Adrenal gland (tissue), 12 donors: ENCODE results near the gene ACBD6. TPM values are rescaled to one million over a fixed set of nuclear protein-coding genes. Genes with fewer than 3 reads are reported as not detected.
A peak's percentile ranks its signal among the peaks of the same experiment; 100 is the strongest.

ENCODE experiments used
- DNase-seq, 7 donors: peaks; one replicate each; pipeline ENCODE4 v3.0.0-alpha.2; 2019 to 2020
- H3K27ac ChIP-seq, 5 donors: fragments of 200-600 bp; sonication (generic) in 4 of 5; 1 replicate in 3 of 5; 2 replicates in 2 of 5; pipeline versions ENCODE4 v1.5.1 to v1.8.0; 2016 to 2020; ENCODE audit warnings: mild to moderate bottlenecking in 1 of 5
- H3K27me3 ChIP-seq: fragments of 200-600 bp; 2 replicates; pipeline ENCODE4 v1.8.0; 2021
- H3K36me3 ChIP-seq, 2 donors: fragments of 200-600 bp; replicated peaks in 1 of 2; 1 replicate in 1 of 2; 2 replicates in 1 of 2; pipeline versions ENCODE4 v1.5.1 to v1.8.0; 2018 to 2022
- H3K4me1 ChIP-seq, 2 donors: fragments of 200-600 bp; replicated peaks in 1 of 2; 1 replicate in 1 of 2; 2 replicates in 1 of 2; pipeline versions ENCODE4 v1.5.1 to v1.8.0; 2018 to 2021
- H3K4me3 ChIP-seq, 4 donors: fragments of 200-600 bp; sonication (generic) in 3 of 4; one replicate each; pipeline ENCODE4 v1.5.1; 2016 to 2018
- H3K9me3 ChIP-seq, 3 donors: fragments of 200-600 bp; sonication (generic) in 1 of 3; replicated peaks in 1 of 3; 1 replicate in 2 of 3; 2 replicates in 1 of 3; pipeline versions ENCODE4 v1.5.1 to v1.8.0; 2016 to 2021
- POLR2A ChIP-seq, 2 donors: fragments of 450-650 bp; IDR thresholded peaks; one replicate each; pipeline ENCODE4 v1.6.1; 2017; ENCODE audit warnings: antibody characterized with exemption in 2 of 2, mild to moderate bottlenecking in 2 of 2, moderate library complexity in 1 of 2
- WGBS, 4 donors: extraction: QIAGEN DNeasy Blood & Tissue Kit in 2 of 4; methylation state at CpG; one replicate each; pipeline versions ENCODE4 v1.1.5 to v1.1.7; 2013 to 2017; 5-methylcytosine and 5-hydroxymethylcytosine counted together
- intact Hi-C, 2 donors: fragments of 100-400 bp; cut with DNase I; formaldehyde crosslinking; loops; one replicate each; pipeline versions ENCODE4 v1.14.1 to v1.15.0; 2022 to 2023
- polyA plus RNA-seq, 3 donors: library from polyadenylated mRNA; stranded (reverse); fragments of 200-250 nt in 2 of 3; fragments of 350-450 nt in 1 of 3; fragmentation: Illumina TruSeq in 1 of 3; extraction: RNeasy Lipid Tissue Mini Kit (QIAGEN cat#74804) in 1 of 3; gene quantifications; one replicate each; pipeline ENCODE4 v1.2.3, GENCODE V29; 2013 to 2014
- total RNA-seq, 9 donors: library from RNA; depleted of rRNA in 4 of 9; stranded (reverse); fragments of >200 nt in 4 of 9; fragments of 120-200 nt in 1 of 9; fragmentation: NEBNext Ultra II Directional in 1 of 9; extraction: Animal tissue kit (Norgen Biotek cat#: 25700) in 1 of 9; gene quantifications; one replicate each; pipeline versions ENCODE4 v1.1.0 to v1.2.4, GENCODE V29; 2013 to 2023
- TF ChIP-seq, protein P1 (sequence below), 6 experiments: fragments of 450-650 bp in 4 of 6; fragments of 200-600 bp in 2 of 6; sonication (generic) in 1 of 6; IDR thresholded peaks; 1 replicate in 5 of 6; 2 replicates in 1 of 6; pipeline versions ENCODE4 v1.5.1 to v1.8.0; 2016 to 2021; ENCODE audit warnings: antibody characterized with exemption in 6 of 6, mild to moderate bottlenecking in 2 of 6, moderate library complexity in 1 of 6
- donor health status: healthy with polysubstance abuse.
- donor health status: Bipolar disorder and iron deficiency.
- donor health status: DM: yes; HTN: yes; CAD: no.
- donor health status: DM: no; HTN: no; CAD: no.
- donor health status: DM: no; HTN: no; CAD: no.
- donor health status: DM: yes; HTN: yes; CAD: no.

Gene ACBD6
- total and polyA plus RNA-seq, 12 donors, result 28.7 to 75.1 (median 36.6) TPM

DNA sequence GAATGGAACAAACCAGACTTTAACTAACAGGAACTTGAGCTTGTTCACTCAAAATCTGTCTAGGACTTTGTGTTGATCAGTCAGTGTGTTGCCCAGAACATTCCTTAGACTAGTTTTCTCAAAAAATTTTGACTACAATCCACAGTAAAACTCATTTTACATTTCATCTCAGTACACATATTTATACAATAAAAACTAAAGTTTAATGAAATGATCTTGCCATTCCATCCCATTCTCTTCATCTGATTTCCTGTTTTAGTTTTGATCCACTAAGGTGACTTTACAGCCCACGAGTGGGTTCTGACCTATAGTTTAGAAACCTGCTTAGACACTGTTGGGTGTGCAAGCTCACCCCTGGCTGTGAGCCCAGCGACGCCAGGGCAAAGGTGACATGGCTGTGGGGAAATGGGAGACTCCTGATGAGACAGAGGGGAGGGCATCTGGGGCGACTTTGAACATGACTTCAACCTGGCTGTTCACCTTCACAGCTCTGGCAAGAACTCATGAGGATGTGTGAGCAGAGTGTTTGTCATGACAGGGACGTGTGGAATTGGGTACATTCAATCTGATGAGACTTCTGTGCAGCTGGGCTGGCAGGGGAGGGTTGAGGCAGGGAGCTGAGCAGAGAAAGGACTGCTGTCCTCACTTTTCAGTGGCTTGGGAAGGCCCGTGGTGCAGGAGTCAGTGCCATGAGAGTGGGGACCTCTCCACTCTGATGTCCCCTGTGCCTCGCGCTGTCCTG lies 231.7 kb downstream of the ACBD6 start:
- peak in 3 of 7 donors; percentile 4 to 40 (median 10) for DNase-seq
- Histone ChIP-seq H3K27ac (no peak overlapping the region), H3K4me3 (no peak overlapping the region), H3K36me3 (no peaks in the 10 kb centered on the region), H3K27me3 (no peaks in the 10 kb centered on the region), H3K4me1 (no peaks in the 10 kb centered on the region), H3K9me3 (no peaks in the 10 kb centered on the region)
- intact Hi-C loops, result no loop called here
- 83 to 89% (median 87%) methylated on average over 7 to 8 of the region's 8 CpGs for WGBS, 4 donors
- TF ChIP-seq POLR2A (IDR thresholded peaks at IDR 0.05), result no peak
- TF ChIP-seq, protein P1, sequence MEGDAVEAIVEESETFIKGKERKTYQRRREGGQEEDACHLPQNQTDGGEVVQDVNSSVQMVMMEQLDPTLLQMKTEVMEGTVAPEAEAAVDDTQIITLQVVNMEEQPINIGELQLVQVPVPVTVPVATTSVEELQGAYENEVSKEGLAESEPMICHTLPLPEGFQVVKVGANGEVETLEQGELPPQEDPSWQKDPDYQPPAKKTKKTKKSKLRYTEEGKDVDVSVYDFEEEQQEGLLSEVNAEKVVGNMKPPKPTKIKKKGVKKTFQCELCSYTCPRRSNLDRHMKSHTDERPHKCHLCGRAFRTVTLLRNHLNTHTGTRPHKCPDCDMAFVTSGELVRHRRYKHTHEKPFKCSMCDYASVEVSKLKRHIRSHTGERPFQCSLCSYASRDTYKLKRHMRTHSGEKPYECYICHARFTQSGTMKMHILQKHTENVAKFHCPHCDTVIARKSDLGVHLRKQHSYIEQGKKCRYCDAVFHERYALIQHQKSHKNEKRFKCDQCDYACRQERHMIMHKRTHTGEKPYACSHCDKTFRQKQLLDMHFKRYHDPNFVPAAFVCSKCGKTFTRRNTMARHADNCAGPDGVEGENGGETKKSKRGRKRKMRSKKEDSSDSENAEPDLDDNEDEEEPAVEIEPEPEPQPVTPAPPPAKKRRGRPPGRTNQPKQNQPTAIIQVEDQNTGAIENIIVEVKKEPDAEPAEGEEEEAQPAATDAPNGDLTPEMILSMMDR (IDR thresholded peaks at IDR 0.05), result no peak

DNA sequence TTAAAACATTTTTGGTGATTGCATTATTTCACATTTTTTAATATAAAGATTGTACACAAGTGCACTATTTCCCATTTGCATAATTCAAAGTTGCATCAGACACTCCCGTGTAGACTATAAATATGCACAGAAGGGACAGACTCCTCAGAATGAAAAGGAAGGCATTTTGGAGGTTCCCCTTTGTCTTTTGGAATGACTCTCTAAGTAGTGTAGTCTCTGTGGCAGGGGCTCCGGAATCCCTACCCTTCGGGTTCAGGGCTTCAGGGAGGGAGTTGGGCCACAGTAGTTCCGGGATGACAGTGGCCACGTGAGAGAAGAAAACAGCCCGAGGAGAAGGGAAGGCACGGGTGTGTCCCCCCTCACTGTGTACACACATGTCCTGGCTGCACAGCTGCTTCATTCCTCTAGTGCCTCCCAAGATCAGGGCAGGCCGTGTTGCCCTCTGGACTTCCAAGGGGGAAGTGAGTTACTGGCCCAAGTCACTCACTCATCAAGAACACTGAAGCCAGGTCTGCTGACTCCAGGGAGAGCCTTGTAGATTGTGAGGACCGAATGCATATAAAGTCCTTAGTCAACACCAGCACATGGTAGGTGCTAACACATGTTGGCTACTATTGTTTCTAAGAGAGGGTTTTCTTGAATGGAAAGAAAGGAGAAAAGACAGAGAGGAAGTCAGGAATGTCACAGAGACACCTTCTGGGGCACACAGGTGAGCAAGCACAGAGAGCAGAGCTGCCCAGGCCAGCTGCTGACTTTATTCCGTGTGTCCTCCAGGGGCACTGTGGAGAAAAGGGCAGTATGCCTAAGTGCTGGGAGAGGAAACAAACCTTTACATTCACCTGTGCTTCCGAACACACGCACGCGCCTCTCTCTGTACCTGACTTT lies 232.5 kb downstream of the ACBD6 start:
- TF ChIP-seq, protein P1 (IDR thresholded peaks at IDR 0.05), result no peak
- no peak for TF ChIP-seq POLR2A (IDR thresholded peaks at IDR 0.05)
- no peaks in the 10 kb centered on the region for H3K4me1 ChIP-seq
- no peaks in the 10 kb centered on the region for H3K36me3 ChIP-seq
- H3K9me3 ChIP-seq, result no peaks in the 10 kb centered on the region
- DNase-seq, result peak in 3 of 7 donors; percentile 39 to 55 (median 50)
- intact Hi-C loops, result no loop called here
- no peak overlapping the region for H3K4me3 ChIP-seq
- WGBS, 4 donors, result 77 to 84% (median 81%) methylated on average over 14 of the region's 14 CpGs
- no peak overlapping the region for H3K27ac ChIP-seq
- H3K27me3 ChIP-seq, result no peaks in the 10 kb centered on the region

DNA sequence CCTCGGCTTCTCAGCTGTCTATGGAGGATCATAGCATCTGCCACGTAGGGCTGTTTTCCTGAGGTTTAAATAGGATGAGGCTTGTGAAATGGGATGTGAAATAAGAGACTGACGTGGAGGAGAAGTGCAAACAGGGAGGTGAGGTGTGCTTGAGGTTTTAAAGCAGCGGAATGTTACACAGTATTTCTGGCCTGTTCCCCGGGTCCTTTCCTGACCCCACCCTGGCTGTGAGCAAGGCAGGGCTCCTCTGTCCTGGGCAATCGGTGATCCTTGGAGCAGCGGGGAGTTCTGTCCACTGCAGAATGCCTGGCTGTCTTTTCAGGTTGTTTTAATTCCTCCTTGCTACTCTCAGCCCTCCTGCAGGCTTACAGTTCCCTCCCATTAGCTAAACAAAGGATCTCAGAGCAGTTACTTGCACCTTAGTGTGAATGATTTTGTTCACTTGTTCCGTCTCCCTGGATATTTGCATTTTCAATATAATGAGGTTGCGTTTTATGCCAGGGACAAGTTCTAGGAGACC lies 233.8 kb downstream of the ACBD6 start:
- Histone ChIP-seq H3K9me3 (no peaks in the 10 kb centered on the region), H3K36me3 (no peaks in the 10 kb centered on the region), H3K4me3 (no peak overlapping the region), H3K27me3 (no peaks in the 10 kb centered on the region), H3K27ac (no peak overlapping the region), H3K4me1 (no peaks in the 10 kb centered on the region)
- intact Hi-C loops, result no loop called here
- 78 to 87% (median 83%) methylated on average over 9 of the region's 9 CpGs for WGBS, 4 donors
- DNase-seq, result peak in 2 of 7 donors; percentile 9 to 13
- no peak for TF ChIP-seq POLR2A (IDR thresholded peaks at IDR 0.05)
- TF ChIP-seq, protein P1 (IDR thresholded peaks at IDR 0.05), result no peak
